Smooth muscle cell (in vitro differentiated cells): ENCODE measurements around the gene CASP3. TPM values are rescaled to one million over a fixed set of nuclear protein-coding genes. Genes with fewer than 3 reads are reported as not detected.

Source experiments
- DNase-seq: peaks from one replicate; lab custom pipeline; 2025; ENCODE audit not compliant: unreplicated experiment; lab: John Stamatoyannopoulos, UW
- H2AFZ ChIP-seq: fragments of 200-600 bp; sonication (generic); 2 replicates; pipeline ENCODE4 v1.6.0; 2016; ENCODE audit warnings: antibody characterized with exemption, low read depth, mild to moderate bottlenecking
- H3F3A ChIP-seq: fragments of 200-600 bp; sonication (generic); 2 replicates; pipeline ENCODE4 v1.6.0; 2017; ENCODE audit warnings: antibody characterized with exemption, low read depth
- H3K27ac ChIP-seq: fragments of 200-600 bp; sonication (generic); 2 replicates; pipeline ENCODE4 v1.5.1; 2016; ENCODE audit warnings: low read depth, mild to moderate bottlenecking
- H3K27me3 ChIP-seq: fragments of 200-600 bp; sonication (generic); 2 replicates; pipeline ENCODE4 v1.6.1; 2016; ENCODE audit warnings: low read depth, mild to moderate bottlenecking
- H3K36me3 ChIP-seq: fragments of 200-600 bp; sonication (generic); 2 replicates; pipeline ENCODE4 v1.5.1; 2016; ENCODE audit warnings: low read depth
- H3K4me1 ChIP-seq: fragments of 200-600 bp; sonication (generic); 2 replicates; pipeline ENCODE4 v1.5.1; 2016; ENCODE audit warnings: low read depth
- H3K4me2 ChIP-seq: fragments of 200-600 bp; sonication (generic); 2 replicates; pipeline ENCODE4 v1.6.0; 2016; ENCODE audit warnings: mild to moderate bottlenecking
- H3K4me3 ChIP-seq: fragments of 200-600 bp; sonication (generic); 2 replicates; pipeline ENCODE4 v1.5.1; 2016; ENCODE audit warnings: mild to moderate bottlenecking
- H3K79me2 ChIP-seq: fragments of 200-600 bp; sonication (generic); 2 replicates; pipeline ENCODE4 v1.6.0; 2016; ENCODE audit warnings: low read depth, mild to moderate bottlenecking
- H3K9ac ChIP-seq: fragments of 200-600 bp; sonication (generic); 2 replicates; pipeline ENCODE4 v1.6.0; 2016; ENCODE audit warnings: low read depth
- H3K9me3 ChIP-seq: fragments of 200-600 bp; sonication (generic); replicated peaks from 2 replicates; pipeline ENCODE4 v1.5.1; 2016; ENCODE audit warnings: low read depth
- H4K20me1 ChIP-seq: fragments of 200-600 bp; sonication (generic); 2 replicates; pipeline ENCODE4 v1.6.0; 2016; ENCODE audit warnings: low read depth
- WGBS: methylation state at CpG from one replicate; pipeline ENCODE4 v1.1.7; 2016; ENCODE audit warnings: low lambda C conversion rate; 5-methylcytosine and 5-hydroxymethylcytosine counted together
- polyA plus RNA-seq: library from polyadenylated mRNA; unstranded; fragments of >200 nt; fragmentation: Nextera tagmentation; extraction: Ambion mirVana; gene quantifications from 2 replicates; pipeline ENCODE4 v1.2.1, GENCODE V29; 2016
- total RNA-seq: library from RNA; depleted of rRNA; stranded (reverse); fragments of >200 nt; gene quantifications from 2 replicates; pipeline ENCODE4 v1.2.3, GENCODE V29; 2014
- TF ChIP-seq, protein P1 (sequence below): fragments of 200-600 bp; sonication (generic); IDR thresholded peaks from 2 replicates; pipeline ENCODE4 v1.5.1; 2017; ENCODE audit warnings: borderline replicate concordance, mild to moderate bottlenecking, antibody characterized with exemption; ENCODE audit not compliant: insufficient read depth, poor library complexity, severe bottlenecking

CASP3 gene
- total and polyA plus RNA-seq, 2 experiments from 2014 or later, result 35.7 to 48.5 TPM

GRCh38 chr4:184621518-184621917, 27.7 kb downstream of the CASP3 start:
- no peak overlapping the region for H3K27ac ChIP-seq
- no peaks in the 10 kb centered on the region for H3F3A ChIP-seq
- no peak overlapping the region for H2AFZ ChIP-seq
- H3K9me3 ChIP-seq, result no peaks in the 10 kb centered on the region
- H3K27me3 ChIP-seq, result no peaks in the 10 kb centered on the region
- no peaks in the 10 kb centered on the region for H3K79me2 ChIP-seq
- TF ChIP-seq, protein P1, sequence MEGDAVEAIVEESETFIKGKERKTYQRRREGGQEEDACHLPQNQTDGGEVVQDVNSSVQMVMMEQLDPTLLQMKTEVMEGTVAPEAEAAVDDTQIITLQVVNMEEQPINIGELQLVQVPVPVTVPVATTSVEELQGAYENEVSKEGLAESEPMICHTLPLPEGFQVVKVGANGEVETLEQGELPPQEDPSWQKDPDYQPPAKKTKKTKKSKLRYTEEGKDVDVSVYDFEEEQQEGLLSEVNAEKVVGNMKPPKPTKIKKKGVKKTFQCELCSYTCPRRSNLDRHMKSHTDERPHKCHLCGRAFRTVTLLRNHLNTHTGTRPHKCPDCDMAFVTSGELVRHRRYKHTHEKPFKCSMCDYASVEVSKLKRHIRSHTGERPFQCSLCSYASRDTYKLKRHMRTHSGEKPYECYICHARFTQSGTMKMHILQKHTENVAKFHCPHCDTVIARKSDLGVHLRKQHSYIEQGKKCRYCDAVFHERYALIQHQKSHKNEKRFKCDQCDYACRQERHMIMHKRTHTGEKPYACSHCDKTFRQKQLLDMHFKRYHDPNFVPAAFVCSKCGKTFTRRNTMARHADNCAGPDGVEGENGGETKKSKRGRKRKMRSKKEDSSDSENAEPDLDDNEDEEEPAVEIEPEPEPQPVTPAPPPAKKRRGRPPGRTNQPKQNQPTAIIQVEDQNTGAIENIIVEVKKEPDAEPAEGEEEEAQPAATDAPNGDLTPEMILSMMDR, result no peak
- 97% methylated on average over 3 of the region's 3 CpGs for WGBS
- H3K36me3 ChIP-seq, result no peaks in the 10 kb centered on the region
- H3K4me1 ChIP-seq, result no peaks in the 10 kb centered on the region
- no peak for DNase-seq
- H3K4me2 ChIP-seq, result no peak overlapping the region
- H4K20me1 ChIP-seq, result no peaks in the 10 kb centered on the region
- H3K9ac ChIP-seq, result no peak overlapping the region
- H3K4me3 ChIP-seq, result no peak overlapping the region

DNA sequence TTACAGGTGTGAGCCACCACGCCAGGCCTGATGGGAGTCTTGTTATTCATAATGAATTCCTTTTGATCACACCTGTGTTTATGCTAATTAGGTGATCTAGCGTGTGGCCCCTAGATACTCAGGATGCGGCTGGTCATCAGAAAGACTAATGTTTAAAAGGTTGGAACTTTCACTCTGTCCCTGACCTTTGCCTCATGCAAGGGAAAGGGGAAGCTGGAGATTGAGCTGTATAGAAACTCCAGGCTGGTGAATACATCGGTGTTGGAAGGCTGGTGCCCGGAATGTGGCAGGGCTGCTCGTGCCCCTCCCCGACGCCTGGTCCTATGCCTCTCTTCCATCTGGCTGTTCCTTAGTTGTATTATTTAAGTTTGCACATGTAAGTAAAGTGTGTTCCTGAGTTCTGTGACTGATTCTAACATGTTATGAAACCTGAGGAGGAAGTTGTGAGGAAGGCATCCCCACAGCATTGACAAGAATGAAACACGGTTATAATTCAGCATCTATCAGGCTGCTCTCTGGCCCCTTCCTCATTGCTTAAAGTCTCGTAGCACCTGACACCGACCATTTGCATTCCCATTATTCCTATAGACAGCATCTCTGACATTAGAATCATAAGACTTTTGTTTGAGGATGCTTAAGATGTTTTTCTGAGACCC, 28.9 kb downstream of the CASP3 start:
- no peak for DNase-seq
- Histone ChIP-seq H3F3A (no peaks in the 10 kb centered on the region), H3K9ac (no peak overlapping the region), H3K4me3 (no peak overlapping the region), H3K4me1 (no peaks in the 10 kb centered on the region), H3K4me2 (no peak overlapping the region), H3K27ac (no peak overlapping the region), H3K27me3 (no peaks in the 10 kb centered on the region), H4K20me1 (no peaks in the 10 kb centered on the region), H3K9me3 (no peaks in the 10 kb centered on the region), H3K79me2 (no peaks in the 10 kb centered on the region), H3K36me3 (no peaks in the 10 kb centered on the region), H2AFZ (no peak overlapping the region)
- TF ChIP-seq, protein P1, result no peak
- WGBS, result 95% methylated on average over 11 of the region's 11 CpGs

GRCh38 chr4:184617600-184618196, 31.5 kb downstream of the CASP3 start:
- Histone ChIP-seq H3K36me3 (no peaks in the 10 kb centered on the region), H3K9ac (no peak overlapping the region), H3K9me3 (no peaks in the 10 kb centered on the region), H3K79me2 (no peaks in the 10 kb centered on the region), H3K27ac (no peak overlapping the region), H3K4me2 (no peak overlapping the region), H4K20me1 (no peaks in the 10 kb centered on the region), H3K27me3 (no peaks in the 10 kb centered on the region), H3K4me3 (no peak overlapping the region), H2AFZ (no peak overlapping the region), H3K4me1 (no peaks in the 10 kb centered on the region), H3F3A (no peaks in the 10 kb centered on the region)
- no peak for DNase-seq
- WGBS, result 80% methylated on average over 9 of the region's 9 CpGs
- TF ChIP-seq, protein P1, result no peak
